ENCODE data around the gene ZNF256.

The ZNF256 gene

DNA sequence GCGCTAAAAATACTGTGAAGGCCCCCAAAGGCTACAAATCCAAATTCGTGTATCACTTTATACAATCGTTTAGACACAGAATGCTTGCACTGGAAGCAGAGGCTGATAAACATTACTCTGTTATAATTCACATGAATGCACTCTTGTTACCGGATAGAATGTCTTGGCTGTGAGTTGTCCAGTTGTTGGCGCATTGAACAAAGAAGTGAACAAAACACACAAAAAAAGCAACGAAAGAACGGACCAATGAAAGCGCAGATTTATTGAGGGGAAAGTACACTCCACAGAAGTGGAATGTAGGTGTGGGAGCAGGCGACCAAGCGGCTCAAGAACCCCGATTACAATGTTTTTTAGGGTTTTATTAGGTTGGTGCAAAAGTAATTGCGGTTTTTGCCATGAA lies 11.8 kb downstream of the ZNF256 start:
- DNase-seq (ENCODE audit: insufficient read length): no peak
- FAIRE-seq: no peak
- TF ChIP-seq POLR2AphosphoS5 (IDR thresholded peaks at IDR 0.05; ENCODE audit: low read depth, low read length) (no peak), TAF1 (IDR thresholded peaks at IDR 0.05; ENCODE audit: borderline replicate concordance, low read depth, low read length) (no peak), POLR2A (IDR thresholded peaks at IDR 0.05; ENCODE audit: low read depth, low read length) (no peak)

- DNase-seq (ENCODE audit: insufficient read length): no peak
- TF ChIP-seq POLR2AphosphoS5 (IDR thresholded peaks at IDR 0.05; ENCODE audit: low read depth, low read length): no peak
- TF ChIP-seq TAF1 (IDR thresholded peaks at IDR 0.05; ENCODE audit: borderline replicate concordance, low read depth, low read length): no peak
- TF ChIP-seq POLR2A (IDR thresholded peaks at IDR 0.05; ENCODE audit: low read depth, low read length): no peak
- FAIRE-seq: no peak
These were observed 12.5 kb downstream of the ZNF256 start, which contains the start of gene ZNF418 for GRCh38 chr19:57934820-57935665. TSS of gene ZNF418 (minus strand) at chr19:57935402. CDS start at chr19:57933822, 1,580 bp downstream.

DNA sequence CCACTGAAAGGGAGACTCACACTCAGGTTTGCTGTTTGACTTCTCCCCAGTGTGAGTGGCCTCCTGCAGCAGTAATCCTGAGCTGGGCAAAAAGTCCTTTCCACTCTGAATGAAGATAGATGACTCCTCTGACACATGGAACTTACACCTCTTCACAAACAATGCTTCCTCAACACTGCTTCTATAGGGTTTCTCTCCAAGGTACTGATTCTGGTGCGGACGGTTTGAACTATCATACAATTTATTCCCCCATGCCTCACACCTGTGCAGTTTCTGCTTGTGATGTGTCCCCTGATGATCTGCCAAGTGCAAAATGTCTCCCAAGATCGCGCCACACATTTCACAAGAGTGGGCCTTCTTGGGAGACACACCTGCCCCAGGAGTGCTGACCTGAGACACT lies 19.9 kb downstream of the ZNF256 start:
- DNase-seq (ENCODE audit: insufficient read length) (no peak), FAIRE-seq (no peak)
- no peak for TF ChIP-seq POLR2AphosphoS5 (IDR thresholded peaks at IDR 0.05; ENCODE audit: low read depth, low read length)
- TF ChIP-seq TAF1 (IDR thresholded peaks at IDR 0.05; ENCODE audit: borderline replicate concordance, low read depth, low read length): no peak
- no peak for TF ChIP-seq POLR2A (IDR thresholded peaks at IDR 0.05; ENCODE audit: low read depth, low read length)

- FAIRE-seq: peak; percentile 98
- peak; percentile 84 for DNase-seq (ENCODE audit: insufficient read length)
- TF ChIP-seq POLR2A (IDR thresholded peaks at IDR 0.05; ENCODE audit: low read depth, low read length) (peak; percentile 71; the same call in 1 of the 2 replicates), POLR2AphosphoS5 (IDR thresholded peaks at IDR 0.05; ENCODE audit: low read depth, low read length) (0 out of 2 replicates have a peak, but pooled peaks have one; percentile 53)
These were observed 31.1 kb downstream of the ZNF256 start, which contains the start of gene ZNF417 for GRCh38 chr19:57916168-57916995. TSS of gene ZNF417 (minus strand) at chr19:57916592. CDS start at chr19:57916411, 181 bp downstream.

DNA sequence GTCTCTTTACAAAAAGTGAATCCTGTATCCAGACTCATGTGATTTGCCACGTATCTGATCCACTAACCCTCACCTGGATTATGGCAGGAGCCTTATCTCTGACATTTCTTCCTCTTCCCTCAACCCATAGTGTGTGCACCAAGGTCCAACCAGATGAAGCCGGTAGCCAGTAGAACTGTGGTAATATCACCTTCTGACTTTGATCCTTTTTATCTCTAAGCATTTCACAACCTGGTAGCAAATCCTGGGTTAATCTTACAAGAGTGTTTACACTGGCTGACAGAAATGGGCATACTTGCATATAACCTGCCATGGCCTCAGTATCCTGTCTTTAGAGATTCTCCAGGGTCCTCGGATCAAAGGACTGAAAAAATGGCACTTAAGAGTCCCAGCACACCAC lies 33.0 kb downstream of the ZNF256 start:
- no peak for DNase-seq (ENCODE audit: insufficient read length)
- TF ChIP-seq POLR2A (IDR thresholded peaks at IDR 0.05; ENCODE audit: low read depth, low read length): no peak
- TF ChIP-seq POLR2AphosphoS5 (IDR thresholded peaks at IDR 0.05; ENCODE audit: low read depth, low read length): no peak
- TF ChIP-seq TAF1 (IDR thresholded peaks at IDR 0.05; ENCODE audit: borderline replicate concordance, low read depth, low read length): no peak
- FAIRE-seq: no peak

GRCh38 chr19:57907394-57907793 lies 40.1 kb downstream of the ZNF256 start:
- DNase-seq (ENCODE audit: insufficient read length) (no peak), FAIRE-seq (no peak)
- TF ChIP-seq TAF1 (IDR thresholded peaks at IDR 0.05; ENCODE audit: borderline replicate concordance, low read depth, low read length) (no peak), POLR2AphosphoS5 (IDR thresholded peaks at IDR 0.05; ENCODE audit: low read depth, low read length) (no peak), POLR2A (IDR thresholded peaks at IDR 0.05; ENCODE audit: low read depth, low read length) (no peak)

DNA sequence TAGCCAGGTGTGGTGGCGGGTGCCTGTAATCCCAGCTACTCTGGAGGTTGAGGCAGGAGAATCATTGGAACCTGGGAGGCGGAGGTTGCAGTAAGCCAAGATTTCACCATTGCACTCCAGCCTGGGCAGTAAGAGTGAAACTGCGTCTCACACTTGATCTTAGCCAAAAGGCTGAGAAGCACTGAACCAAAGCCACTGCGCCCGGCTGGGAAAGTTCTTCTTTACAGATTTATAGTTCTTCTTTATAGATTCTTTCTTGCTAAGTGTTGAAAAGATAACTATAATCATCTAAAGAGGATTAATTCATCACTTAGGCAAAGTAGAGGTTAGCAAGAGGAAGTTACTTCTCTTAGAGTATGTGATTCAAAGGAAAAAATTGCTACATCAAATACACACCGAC lies 42.2 kb downstream of the ZNF256 start:
- TF ChIP-seq POLR2A (IDR thresholded peaks at IDR 0.05; ENCODE audit: low read depth, low read length) (no peak), POLR2AphosphoS5 (IDR thresholded peaks at IDR 0.05; ENCODE audit: low read depth, low read length) (no peak), TAF1 (IDR thresholded peaks at IDR 0.05; ENCODE audit: borderline replicate concordance, low read depth, low read length) (no peak)
- DNase-seq (ENCODE audit: insufficient read length) (no peak), FAIRE-seq (no peak)

- no peak for DNase-seq (ENCODE audit: insufficient read length)
- FAIRE-seq: no peak
- TF ChIP-seq POLR2AphosphoS5 (IDR thresholded peaks at IDR 0.05; ENCODE audit: low read depth, low read length): no peak
- no peak for TF ChIP-seq TAF1 (IDR thresholded peaks at IDR 0.05; ENCODE audit: borderline replicate concordance, low read depth, low read length)
- no peak for TF ChIP-seq POLR2A (IDR thresholded peaks at IDR 0.05; ENCODE audit: low read depth, low read length)
These were observed 43.8 kb downstream of the ZNF256 start for GRCh38 chr19:57903618-57904184.

DNA sequence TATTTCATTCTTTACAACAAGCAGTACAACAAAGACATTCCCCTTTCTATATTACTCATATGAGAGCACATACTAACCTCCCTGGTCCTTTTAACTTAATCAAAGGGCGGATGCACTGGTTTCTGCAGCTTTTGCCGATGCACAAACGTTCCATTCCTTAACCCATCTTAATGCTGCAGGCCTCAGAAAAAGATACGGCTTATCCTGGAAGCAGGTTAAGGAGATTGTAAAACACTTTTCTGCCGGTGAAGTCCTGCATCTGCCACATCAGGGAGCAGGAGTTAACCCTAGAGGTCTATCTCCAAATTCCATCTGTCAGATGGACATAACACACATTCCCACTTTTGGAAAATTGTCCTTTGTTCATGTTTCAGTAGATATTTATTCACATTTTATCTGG lies 47.2 kb downstream of the ZNF256 start:
- DNase-seq (ENCODE audit: insufficient read length) (no peak), FAIRE-seq (no peak)
- no peak for TF ChIP-seq TAF1 (IDR thresholded peaks at IDR 0.05; ENCODE audit: borderline replicate concordance, low read depth, low read length)
- TF ChIP-seq POLR2A (IDR thresholded peaks at IDR 0.05; ENCODE audit: low read depth, low read length): no peak
- no peak for TF ChIP-seq POLR2AphosphoS5 (IDR thresholded peaks at IDR 0.05; ENCODE audit: low read depth, low read length)
